ENCODE results near the gene KCNH2.

The KCNH2 gene

DNA sequence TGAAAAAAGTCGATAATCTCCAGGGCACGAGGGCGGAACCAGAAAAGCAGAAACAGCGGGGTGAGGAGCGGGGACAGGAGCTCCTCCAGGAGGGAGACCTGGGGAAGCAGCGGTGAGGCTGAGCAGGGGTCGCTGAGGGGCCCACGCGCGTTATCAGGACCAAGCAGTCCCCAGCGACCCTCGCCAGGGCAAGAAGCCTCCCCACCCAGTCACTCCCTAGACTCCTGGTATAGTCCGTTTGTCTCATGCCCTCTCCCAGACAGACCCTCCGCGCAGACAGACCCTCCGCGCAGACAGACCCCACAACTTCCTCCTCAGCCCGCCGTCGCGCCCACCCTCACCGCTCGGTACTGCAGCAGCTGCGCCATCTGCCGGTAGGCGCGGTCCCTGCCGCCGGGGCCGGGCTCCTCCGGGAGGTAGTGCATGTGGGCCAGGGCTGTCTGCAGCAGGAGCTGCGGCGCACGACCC is 39.9 kb upstream of the KCNH2 start (continued):
- TF ChIP-seq ZNF560 (tag by site-specific recombination; IDR thresholded peaks at IDR 0.05; ENCODE audit: borderline replicate concordance) (no peak), TCF7L2 (IDR thresholded peaks at IDR 0.05; ENCODE audit: borderline replicate concordance, low read depth, low read length) (no peak), ZNF223 (tag by site-specific recombination; IDR thresholded peaks at IDR 0.05) (no peak), GLIS2 (tag by site-specific recombination; IDR thresholded peaks at IDR 0.05) (peak; percentile 79), ZNF132 (tag by site-specific recombination; IDR thresholded peaks at IDR 0.05; ENCODE audit: borderline replicate concordance) (no peak), ZNF146 (tag by site-specific recombination; IDR thresholded peaks at IDR 0.05) (no peak), ZNF660 (tag by site-specific recombination; IDR thresholded peaks at IDR 0.05) (no peak), ZNF521 (tag by site-specific recombination; IDR thresholded peaks at IDR 0.05) (no peak), ZNF529 (tag by site-specific recombination; IDR thresholded peaks at IDR 0.05; ENCODE audit: insufficient replicate concordance) (no peak), ZNF707 (tag by site-specific recombination; IDR thresholded peaks at IDR 0.05) (no peak), ZBTB48 (tag by site-specific recombination; IDR thresholded peaks at IDR 0.05) (peak; percentile 64; the same call in 1 of the 2 replicates), ZNF621 (tag by site-specific recombination; IDR thresholded peaks at IDR 0.05) (no peak), ZNF324 (tag by site-specific recombination; IDR thresholded peaks at IDR 0.05) (no peak), INSM2 (tag by site-specific recombination; IDR thresholded peaks at IDR 0.05) (no peak), ZNF777 (tag by site-specific recombination; IDR thresholded peaks at IDR 0.05; ENCODE audit: borderline replicate concordance) (peak; percentile 72; the same call in 1 of the 2 replicates), KLF8 (tag by site-specific recombination; IDR thresholded peaks at IDR 0.05) (no peak), ZNF629 (tag by site-specific recombination; IDR thresholded peaks at IDR 0.05) (no peak), ZNF10 (tag by site-specific recombination; IDR thresholded peaks at IDR 0.05) (no peak), ZNF239 (tag by site-specific recombination; IDR thresholded peaks at IDR 0.05) (no peak), SETDB1 (IDR thresholded peaks at IDR 0.05; ENCODE audit: insufficient read length, low read length) (no peak), ZFHX2 (tag by site-specific recombination; conservative IDR thresholded peaks at IDR 0.05) (peak; percentile 73), ZNF747 (tag by site-specific recombination; IDR thresholded peaks at IDR 0.05) (no peak), TRIM28 (IDR thresholded peaks at IDR 0.05; ENCODE audit: borderline replicate concordance, low read length) (no peak; the same call in 1 of the 2 replicates), ZNF311 (tag by site-specific recombination; IDR thresholded peaks at IDR 0.05; ENCODE audit: borderline replicate concordance) (no peak), ZNF19 (tag by site-specific recombination; IDR thresholded peaks at IDR 0.05; ENCODE audit: low read depth) (no peak), SP3 (tag by site-specific recombination; IDR thresholded peaks at IDR 0.05) (no peak), KLF9 (tag by site-specific recombination; IDR thresholded peaks at IDR 0.05; ENCODE audit: low read depth) (peak; percentile 59), ZNF596 (tag by site-specific recombination; IDR thresholded peaks at IDR 0.05) (no peak), ZNF501 (tag by site-specific recombination; IDR thresholded peaks at IDR 0.05) (peak; percentile 74), ZNF561 (tag by site-specific recombination; IDR thresholded peaks at IDR 0.05; ENCODE audit: borderline replicate concordance) (no peak), ZNF549 (tag by site-specific recombination; IDR thresholded peaks at IDR 0.05) (no peak), ZNF391 (tag by site-specific recombination; IDR thresholded peaks at IDR 0.05; ENCODE audit: borderline replicate concordance, low read depth) (no peak), ZBTB1 (tag by site-specific recombination; IDR thresholded peaks at IDR 0.05) (no peak), ZNF654 (tag by site-specific recombination; IDR thresholded peaks at IDR 0.05; ENCODE audit: low read depth) (peak; percentile 22), ZNF37A (tag by site-specific recombination; IDR thresholded peaks at IDR 0.05) (no peak), OSR2 (tag by site-specific recombination; IDR thresholded peaks at IDR 0.05) (no peak)
- TF ChIP-seq, protein P1, sequence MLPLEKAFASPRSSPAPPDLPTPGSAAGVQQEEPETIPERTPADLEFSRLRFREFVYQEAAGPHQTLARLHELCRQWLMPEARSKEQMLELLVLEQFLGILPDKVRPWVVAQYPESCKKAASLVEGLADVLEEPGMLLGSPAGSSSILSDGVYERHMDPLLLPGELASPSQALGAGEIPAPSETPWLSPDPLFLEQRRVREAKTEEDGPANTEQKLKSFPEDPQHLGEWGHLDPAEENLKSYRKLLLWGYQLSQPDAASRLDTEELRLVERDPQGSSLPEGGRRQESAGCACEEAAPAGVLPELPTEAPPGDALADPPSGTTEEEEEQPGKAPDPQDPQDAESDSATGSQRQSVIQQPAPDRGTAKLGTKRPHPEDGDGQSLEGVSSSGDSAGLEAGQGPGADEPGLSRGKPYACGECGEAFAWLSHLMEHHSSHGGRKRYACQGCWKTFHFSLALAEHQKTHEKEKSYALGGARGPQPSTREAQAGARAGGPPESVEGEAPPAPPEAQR (tag by site-specific recombination; IDR thresholded peaks at IDR 0.05): no peak
- TF ChIP-seq, protein P2, sequence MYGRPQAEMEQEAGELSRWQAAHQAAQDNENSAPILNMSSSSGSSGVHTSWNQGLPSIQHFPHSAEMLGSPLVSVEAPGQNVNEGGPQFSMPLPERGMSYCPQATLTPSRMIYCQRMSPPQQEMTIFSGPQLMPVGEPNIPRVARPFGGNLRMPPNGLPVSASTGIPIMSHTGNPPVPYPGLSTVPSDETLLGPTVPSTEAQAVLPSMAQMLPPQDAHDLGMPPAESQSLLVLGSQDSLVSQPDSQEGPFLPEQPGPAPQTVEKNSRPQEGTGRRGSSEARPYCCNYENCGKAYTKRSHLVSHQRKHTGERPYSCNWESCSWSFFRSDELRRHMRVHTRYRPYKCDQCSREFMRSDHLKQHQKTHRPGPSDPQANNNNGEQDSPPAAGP (tag by site-specific recombination; IDR thresholded peaks at IDR 0.05): peak; percentile 64; the same call in 1 of the 2 replicates
- TF ChIP-seq, protein P3, sequence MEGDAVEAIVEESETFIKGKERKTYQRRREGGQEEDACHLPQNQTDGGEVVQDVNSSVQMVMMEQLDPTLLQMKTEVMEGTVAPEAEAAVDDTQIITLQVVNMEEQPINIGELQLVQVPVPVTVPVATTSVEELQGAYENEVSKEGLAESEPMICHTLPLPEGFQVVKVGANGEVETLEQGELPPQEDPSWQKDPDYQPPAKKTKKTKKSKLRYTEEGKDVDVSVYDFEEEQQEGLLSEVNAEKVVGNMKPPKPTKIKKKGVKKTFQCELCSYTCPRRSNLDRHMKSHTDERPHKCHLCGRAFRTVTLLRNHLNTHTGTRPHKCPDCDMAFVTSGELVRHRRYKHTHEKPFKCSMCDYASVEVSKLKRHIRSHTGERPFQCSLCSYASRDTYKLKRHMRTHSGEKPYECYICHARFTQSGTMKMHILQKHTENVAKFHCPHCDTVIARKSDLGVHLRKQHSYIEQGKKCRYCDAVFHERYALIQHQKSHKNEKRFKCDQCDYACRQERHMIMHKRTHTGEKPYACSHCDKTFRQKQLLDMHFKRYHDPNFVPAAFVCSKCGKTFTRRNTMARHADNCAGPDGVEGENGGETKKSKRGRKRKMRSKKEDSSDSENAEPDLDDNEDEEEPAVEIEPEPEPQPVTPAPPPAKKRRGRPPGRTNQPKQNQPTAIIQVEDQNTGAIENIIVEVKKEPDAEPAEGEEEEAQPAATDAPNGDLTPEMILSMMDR (tag by site-specific recombination; IDR thresholded peaks at IDR 0.05): peak; percentile 97

Measured in HEK293 (cell line).